Measurements from ENCODE around the gene MYT1. TPM values are rescaled to one million over a fixed set of nuclear protein-coding genes. Genes with fewer than 3 reads are reported as not detected.

MYT1 gene
- total and polyA plus RNA-seq, 2 of the 13 experiments (the other 11 are each of a cell fraction or from before 2014, with no cell fraction given) = 0.58 to 2.5 TPM

DNA sequence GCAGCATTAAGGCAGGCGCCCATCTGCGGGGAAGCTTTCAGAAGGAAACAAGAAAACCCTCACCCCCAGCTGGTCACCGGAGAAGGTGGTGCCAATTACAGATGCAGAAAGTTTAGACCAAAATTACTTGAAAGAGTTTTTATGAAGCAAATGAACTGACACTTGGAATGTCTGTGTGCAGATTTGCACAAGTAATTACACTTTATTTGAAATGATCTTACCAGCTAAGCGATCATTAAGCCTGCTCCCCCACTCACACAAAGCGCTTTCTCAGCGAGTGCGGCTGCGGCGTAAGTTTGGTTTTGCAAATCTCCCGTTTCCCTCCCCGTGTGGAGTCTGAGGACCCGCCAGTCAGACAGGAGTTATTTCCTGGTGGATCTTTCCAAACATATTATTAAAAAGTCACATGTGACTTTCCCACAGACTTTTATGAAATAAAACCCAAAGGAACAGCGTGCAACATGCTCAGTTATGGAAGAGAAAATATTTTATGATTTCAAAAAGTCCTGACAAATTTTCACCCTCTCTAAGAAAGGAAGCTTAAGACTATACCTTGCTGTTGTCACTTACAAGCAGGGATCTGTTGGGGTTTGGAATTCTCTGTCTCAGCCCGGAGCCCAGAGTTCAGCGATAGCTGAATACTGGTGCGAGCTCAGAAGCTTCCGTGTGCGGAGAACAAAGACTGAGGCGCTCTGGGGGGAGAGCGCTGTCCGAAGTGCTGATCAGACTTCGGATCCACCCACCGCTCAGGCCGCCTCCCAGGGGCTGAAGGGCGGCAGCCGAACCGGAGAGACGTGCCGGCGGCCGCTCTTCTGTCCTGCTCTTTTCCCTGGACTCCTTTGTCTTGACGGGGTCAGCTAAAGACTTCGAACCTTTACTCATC lies 2.7 kb upstream of the MYT1 start (continued):
- TF ChIP-seq, protein P1, sequence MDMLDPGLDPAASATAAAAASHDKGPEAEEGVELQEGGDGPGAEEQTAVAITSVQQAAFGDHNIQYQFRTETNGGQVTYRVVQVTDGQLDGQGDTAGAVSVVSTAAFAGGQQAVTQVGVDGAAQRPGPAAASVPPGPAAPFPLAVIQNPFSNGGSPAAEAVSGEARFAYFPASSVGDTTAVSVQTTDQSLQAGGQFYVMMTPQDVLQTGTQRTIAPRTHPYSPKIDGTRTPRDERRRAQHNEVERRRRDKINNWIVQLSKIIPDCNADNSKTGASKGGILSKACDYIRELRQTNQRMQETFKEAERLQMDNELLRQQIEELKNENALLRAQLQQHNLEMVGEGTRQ (IDR thresholded peaks at IDR 0.05; ENCODE audit: low read depth, low read length) = no peak
- TF ChIP-seq, protein P1 (CRISPR knock-in tag; IDR thresholded peaks at IDR 0.05; ENCODE audit: borderline replicate concordance) = no peak
- no peak for TF ChIP-seq ZNF383 (CRISPR knock-in tag; IDR thresholded peaks at IDR 0.05; ENCODE audit: borderline replicate concordance)
- TF ChIP-seq, protein P2, sequence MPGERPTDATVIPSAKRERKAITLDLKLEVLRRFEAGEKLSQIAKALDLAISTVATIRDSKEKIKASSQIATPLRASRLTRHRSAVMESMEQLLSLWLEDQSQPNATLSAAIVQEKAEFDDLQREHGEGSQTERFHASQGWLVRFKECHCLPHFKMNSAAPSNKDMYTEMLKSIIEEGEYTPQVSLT (CRISPR knock-in tag; IDR thresholded peaks at IDR 0.05; ENCODE audit: borderline replicate concordance, low read depth) = no peak
- TF ChIP-seq, protein P3, sequence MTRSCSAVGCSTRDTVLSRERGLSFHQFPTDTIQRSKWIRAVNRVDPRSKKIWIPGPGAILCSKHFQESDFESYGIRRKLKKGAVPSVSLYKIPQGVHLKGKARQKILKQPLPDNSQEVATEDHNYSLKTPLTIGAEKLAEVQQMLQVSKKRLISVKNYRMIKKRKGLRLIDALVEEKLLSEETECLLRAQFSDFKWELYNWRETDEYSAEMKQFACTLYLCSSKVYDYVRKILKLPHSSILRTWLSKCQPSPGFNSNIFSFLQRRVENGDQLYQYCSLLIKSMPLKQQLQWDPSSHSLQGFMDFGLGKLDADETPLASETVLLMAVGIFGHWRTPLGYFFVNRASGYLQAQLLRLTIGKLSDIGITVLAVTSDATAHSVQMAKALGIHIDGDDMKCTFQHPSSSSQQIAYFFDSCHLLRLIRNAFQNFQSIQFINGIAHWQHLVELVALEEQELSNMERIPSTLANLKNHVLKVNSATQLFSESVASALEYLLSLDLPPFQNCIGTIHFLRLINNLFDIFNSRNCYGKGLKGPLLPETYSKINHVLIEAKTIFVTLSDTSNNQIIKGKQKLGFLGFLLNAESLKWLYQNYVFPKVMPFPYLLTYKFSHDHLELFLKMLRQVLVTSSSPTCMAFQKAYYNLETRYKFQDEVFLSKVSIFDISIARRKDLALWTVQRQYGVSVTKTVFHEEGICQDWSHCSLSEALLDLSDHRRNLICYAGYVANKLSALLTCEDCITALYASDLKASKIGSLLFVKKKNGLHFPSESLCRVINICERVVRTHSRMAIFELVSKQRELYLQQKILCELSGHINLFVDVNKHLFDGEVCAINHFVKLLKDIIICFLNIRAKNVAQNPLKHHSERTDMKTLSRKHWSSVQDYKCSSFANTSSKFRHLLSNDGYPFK (CRISPR knock-in tag; IDR thresholded peaks at IDR 0.05; ENCODE audit: borderline replicate concordance) = peak; percentile 76; the same call in 1 of the 2 replicates
- peak; percentile 56; the same call in 1 of the 2 replicates for TF ChIP-seq CBFB (CRISPR knock-in tag; IDR thresholded peaks at IDR 0.05)
- peak; percentile 55 for TF ChIP-seq CBX1 (IDR thresholded peaks at IDR 0.05; ENCODE audit: low read depth)
- peak; percentile 92; the same call in 1 of the 2 replicates for TF ChIP-seq ZNF138 (CRISPR knock-in tag; IDR thresholded peaks at IDR 0.05; ENCODE audit: low read depth)
- TF ChIP-seq ZNF343 (CRISPR knock-in tag; IDR thresholded peaks at IDR 0.05) = peak; percentile 41; the same call in 1 of the 2 replicates
- TF ChIP-seq, protein P4, sequence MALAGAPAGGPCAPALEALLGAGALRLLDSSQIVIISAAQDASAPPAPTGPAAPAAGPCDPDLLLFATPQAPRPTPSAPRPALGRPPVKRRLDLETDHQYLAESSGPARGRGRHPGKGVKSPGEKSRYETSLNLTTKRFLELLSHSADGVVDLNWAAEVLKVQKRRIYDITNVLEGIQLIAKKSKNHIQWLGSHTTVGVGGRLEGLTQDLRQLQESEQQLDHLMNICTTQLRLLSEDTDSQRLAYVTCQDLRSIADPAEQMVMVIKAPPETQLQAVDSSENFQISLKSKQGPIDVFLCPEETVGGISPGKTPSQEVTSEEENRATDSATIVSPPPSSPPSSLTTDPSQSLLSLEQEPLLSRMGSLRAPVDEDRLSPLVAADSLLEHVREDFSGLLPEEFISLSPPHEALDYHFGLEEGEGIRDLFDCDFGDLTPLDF (CRISPR knock-in tag; IDR thresholded peaks at IDR 0.05) = peak; percentile 77
- TF ChIP-seq FOSL2 (CRISPR knock-in tag; IDR thresholded peaks at IDR 0.05) = peak; percentile 76
- peak; percentile 96; the same call in 1 of the 2 replicates for TF ChIP-seq EHMT2 (IDR thresholded peaks at IDR 0.05; ENCODE audit: borderline replicate concordance, low read depth, low read length)
- no peak for TF ChIP-seq EP300 (IDR thresholded peaks at IDR 0.05; ENCODE audit: low read depth in 2 of 2, low read length in 2 of 2)
- peak; percentile 57; the same call in 1 of the 2 replicates for TF ChIP-seq EP300 (CRISPR knock-in tag; IDR thresholded peaks at IDR 0.05; ENCODE audit: borderline replicate concordance)
- TF ChIP-seq RAD51 (IDR thresholded peaks at IDR 0.05; ENCODE audit: borderline replicate concordance) = no peak
- TF ChIP-seq FOXP1 (IDR thresholded peaks at IDR 0.05) = no peak
- peak; percentile 48 for TF ChIP-seq FOXP1 (CRISPR knock-in tag; IDR thresholded peaks at IDR 0.05)
- TF ChIP-seq, protein P5, sequence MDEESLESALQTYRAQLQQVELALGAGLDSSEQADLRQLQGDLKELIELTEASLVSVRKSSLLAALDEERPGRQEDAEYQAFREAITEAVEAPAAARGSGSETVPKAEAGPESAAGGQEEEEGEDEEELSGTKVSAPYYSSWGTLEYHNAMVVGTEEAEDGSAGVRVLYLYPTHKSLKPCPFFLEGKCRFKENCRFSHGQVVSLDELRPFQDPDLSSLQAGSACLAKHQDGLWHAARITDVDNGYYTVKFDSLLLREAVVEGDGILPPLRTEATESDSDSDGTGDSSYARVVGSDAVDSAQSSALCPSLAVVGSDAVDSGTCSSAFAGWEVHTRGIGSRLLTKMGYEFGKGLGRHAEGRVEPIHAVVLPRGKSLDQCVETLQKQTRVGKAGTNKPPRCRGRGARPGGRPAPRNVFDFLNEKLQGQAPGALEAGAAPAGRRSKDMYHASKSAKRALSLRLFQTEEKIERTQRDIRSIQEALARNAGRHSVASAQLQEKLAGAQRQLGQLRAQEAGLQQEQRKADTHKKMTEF (CRISPR knock-in tag; IDR thresholded peaks at IDR 0.05) = peak; percentile 91; the same call in 1 of the 2 replicates

Measured in HepG2 (cell line).